ENCODE data around the gene PRKCSH.
"Not testable (repeated sequence)": the region's sequence is repeated elsewhere in the genome, so short reads cannot be mapped to it uniquely, and the experiment has no call there.

Gene PRKCSH

GRCh38 chr19:11464333-11465265 is 29.2 kb downstream of the PRKCSH start:
- peaks cover 0 to 11% of the 10 kb centered on the region in 2 donors for H3K27me3 ChIP-seq (ENCODE audit: control insufficient read depth in 1 of 2, insufficient read depth in 2 of 2, low read length in 2 of 2)
- no peaks in the 10 kb centered on the region for H3K4me1 ChIP-seq (ENCODE audit: insufficient read depth, low read length)
- H3K9me3 ChIP-seq (ENCODE audit: low read length), result no peaks in the 10 kb centered on the region
- no peaks in the 10 kb centered on the region for H3K36me3 ChIP-seq (ENCODE audit: insufficient read depth, low read length)
- no peak overlapping the region for H3K4me3 ChIP-seq (ENCODE audit: low read depth in 1 of 2, low read length in 2 of 2)
- H3K9ac ChIP-seq (ENCODE audit: low read length), result no peak overlapping the region
- no peak overlapping the region for H3K27ac ChIP-seq (ENCODE audit: low read depth, low read length)

GRCh38 chr19:11465600-11465999 is 30.2 kb downstream of the PRKCSH start:
- Histone ChIP-seq H3K4me1 (ENCODE audit: insufficient read depth, low read length) (no peaks in the 10 kb centered on the region), H3K9me3 (ENCODE audit: low read length) (no peaks in the 10 kb centered on the region), H3K27me3 (ENCODE audit: control insufficient read depth in 1 of 2, insufficient read depth in 2 of 2, low read length in 2 of 2) (peaks cover 0 to 6% of the 10 kb centered on the region in 2 donors), H3K4me3 (ENCODE audit: low read depth in 1 of 2, low read length in 2 of 2) (no peak overlapping the region), H3K27ac (ENCODE audit: low read depth, low read length) (no peak overlapping the region), H3K9ac (ENCODE audit: low read length) (no peak overlapping the region), H3K36me3 (ENCODE audit: insufficient read depth, low read length) (no peaks in the 10 kb centered on the region)

- not testable (repeated sequence) for H3K4me3 ChIP-seq (ENCODE audit: low read depth in 1 of 2, low read length in 2 of 2); H3K9me3 ChIP-seq (ENCODE audit: low read length); H3K4me1 ChIP-seq (ENCODE audit: insufficient read depth, low read length); H3K27me3 ChIP-seq (ENCODE audit: control insufficient read depth in 1 of 2, insufficient read depth in 2 of 2, low read length in 2 of 2); H3K9ac ChIP-seq (ENCODE audit: low read length); H3K27ac ChIP-seq (ENCODE audit: low read depth, low read length); H3K36me3 ChIP-seq (ENCODE audit: insufficient read depth, low read length)
Measured at GRCh38 chr19:11468266-11468845, 32.9 kb downstream of the PRKCSH start.

GRCh38 chr19:11473725-11474124 is 38.3 kb downstream of the PRKCSH start:
- no peak overlapping the region for H3K9ac ChIP-seq (ENCODE audit: low read length)
- no peak overlapping the region for H3K4me3 ChIP-seq (ENCODE audit: low read depth in 1 of 2, low read length in 2 of 2)
- H3K27ac ChIP-seq (ENCODE audit: low read depth, low read length), result no peak overlapping the region
- no peaks in the 10 kb centered on the region for H3K4me1 ChIP-seq (ENCODE audit: insufficient read depth, low read length)
- no peaks in the 10 kb centered on the region for H3K9me3 ChIP-seq (ENCODE audit: low read length)
- no peaks in the 10 kb centered on the region for H3K36me3 ChIP-seq (ENCODE audit: insufficient read depth, low read length)
- no peaks in the 10 kb centered on the region for H3K27me3 ChIP-seq (ENCODE audit: control insufficient read depth in 1 of 2, insufficient read depth in 2 of 2, low read length in 2 of 2)

GRCh38 chr19:11475343-11475742 is 39.9 kb downstream of the PRKCSH start:
- not testable (repeated sequence) for H3K9me3 ChIP-seq (ENCODE audit: low read length); H3K4me3 ChIP-seq (ENCODE audit: low read depth in 1 of 2, low read length in 2 of 2); H3K9ac ChIP-seq (ENCODE audit: low read length); H3K27ac ChIP-seq (ENCODE audit: low read depth, low read length); H3K4me1 ChIP-seq (ENCODE audit: insufficient read depth, low read length); H3K36me3 ChIP-seq (ENCODE audit: insufficient read depth, low read length)
- peaks cover 0 to 15% of the 10 kb centered on the region in 2 donors for H3K27me3 ChIP-seq (ENCODE audit: control insufficient read depth in 1 of 2, insufficient read depth in 2 of 2, low read length in 2 of 2)

- Histone ChIP-seq H3K36me3 (ENCODE audit: insufficient read depth, low read length) (no peaks in the 10 kb centered on the region), H3K27ac (ENCODE audit: low read depth, low read length) (no peak overlapping the region), H3K27me3 (ENCODE audit: control insufficient read depth in 1 of 2, insufficient read depth in 2 of 2, low read length in 2 of 2) (peaks cover 0 to 19% of the 10 kb centered on the region in 2 donors), H3K4me1 (ENCODE audit: insufficient read depth, low read length) (no peaks in the 10 kb centered on the region), H3K4me3 (ENCODE audit: low read depth in 1 of 2, low read length in 2 of 2) (no peak overlapping the region), H3K9ac (ENCODE audit: low read length) (no peak overlapping the region), H3K9me3 (ENCODE audit: low read length) (no peaks in the 10 kb centered on the region)
Measured at GRCh38 chr19:11475861-11476260, 40.4 kb downstream of the PRKCSH start.

- no peak overlapping the region for H3K27ac ChIP-seq (ENCODE audit: low read depth, low read length)
- H3K9ac ChIP-seq (ENCODE audit: low read length), result no peak overlapping the region
- no peaks in the 10 kb centered on the region for H3K9me3 ChIP-seq (ENCODE audit: low read length)
- no peak overlapping the region for H3K4me3 ChIP-seq (ENCODE audit: low read depth in 1 of 2, low read length in 2 of 2)
- peaks cover 11% of the 10 kb centered on the region for H3K4me1 ChIP-seq (ENCODE audit: insufficient read depth, low read length)
- H3K36me3 ChIP-seq (ENCODE audit: insufficient read depth, low read length), result no peaks in the 10 kb centered on the region
- H3K27me3 ChIP-seq (ENCODE audit: control insufficient read depth in 1 of 2, insufficient read depth in 2 of 2, low read length in 2 of 2), result peaks cover 20 to 45% of the 10 kb centered on the region in 2 donors
Measured at GRCh38 chr19:11478167-11479089, 43.0 kb downstream of the PRKCSH start.

GRCh38 chr19:11479090-11479897 is 43.9 kb downstream of the PRKCSH start:
- Histone ChIP-seq H3K27me3 (ENCODE audit: control insufficient read depth in 1 of 2, insufficient read depth in 2 of 2, low read length in 2 of 2) (peaks cover 20 to 53% of the 10 kb centered on the region in 2 donors), H3K27ac (ENCODE audit: low read depth, low read length) (no peak overlapping the region), H3K4me1 (ENCODE audit: insufficient read depth, low read length) (peaks cover 11% of the 10 kb centered on the region), H3K4me3 (ENCODE audit: low read depth in 1 of 2, low read length in 2 of 2) (no peak overlapping the region), H3K36me3 (ENCODE audit: insufficient read depth, low read length) (no peaks in the 10 kb centered on the region), H3K9ac (ENCODE audit: low read length) (no peak overlapping the region), H3K9me3 (ENCODE audit: low read length) (no peaks in the 10 kb centered on the region)

- H3K9ac ChIP-seq (ENCODE audit: low read length), result no peak overlapping the region
- H3K27me3 ChIP-seq (ENCODE audit: control insufficient read depth in 1 of 2, insufficient read depth in 2 of 2, low read length in 2 of 2), result peaks cover 20 to 59% of the 10 kb centered on the region in 2 donors
- no peak overlapping the region for H3K4me3 ChIP-seq (ENCODE audit: low read depth in 1 of 2, low read length in 2 of 2)
- no peaks in the 10 kb centered on the region for H3K9me3 ChIP-seq (ENCODE audit: low read length)
- no peak overlapping the region for H3K27ac ChIP-seq (ENCODE audit: low read depth, low read length)
- peaks cover 11% of the 10 kb centered on the region for H3K4me1 ChIP-seq (ENCODE audit: insufficient read depth, low read length)
- no peaks in the 10 kb centered on the region for H3K36me3 ChIP-seq (ENCODE audit: insufficient read depth, low read length)
Measured at GRCh38 chr19:11479898-11480714, 44.7 kb downstream of the PRKCSH start.
